K562 (cell line): ENCODE results near the gene TSHR. TPM values are rescaled to one million over a fixed set of nuclear protein-coding genes. Genes with fewer than 3 reads are reported as not detected.

Experiments used
- ATAC-seq: fragments of 200-7000 bp; cut with Tn5 transposase; 3 replicates; pipeline ENCODE4 v1.9.1; 2020; ENCODE audit warnings: moderate library complexity
- BruUV-seq: library from RNA; stranded (reverse); fragments of 400-500 nt; replicated peaks from 2 replicates; lab custom pipeline; 2021; lab: Mats Ljungman, UMichigan
- CTCF ChIA-PET: fragments of 300-600 bp; formaldehyde crosslinking; extraction: SDS; loops from one replicate; lab custom pipeline; 2021; ENCODE audit warnings: low intra/inter-chr PET ratio; lab: Yijun Ruan, JAX
- POLR2A ChIA-PET: fragments of 300-600, 350-650 bp; sonication (Branson Sonifier 250); formaldehyde crosslinking; extraction: SDS; loops from one replicate; lab custom pipeline; 2021; ENCODE audit warnings: antibody characterized with exemption, inconsistent platforms; lab: Yijun Ruan, JAX
- DNase-seq, 4 experiments: peaks; one replicate each; pipeline versions ENCODE4 v3.0.0 to v3.0.0-alpha.2; 2011 to 2018; ENCODE audit warnings: low spot score in 3 of 4, mixed read lengths in 3 of 4; ENCODE audit errors: extremely low read depth in 1 of 4
- FAIRE-seq: peaks from 2 replicates; lab custom pipeline; 2011; peaks lifted over from hg19 to GRCh38; lab: Jason Lieb, UNC
- H2AFZ ChIP-seq: 2 replicates; pipeline ENCODE4 v1.6.0; 2011; ENCODE audit warnings: low read depth, low read length, control low read depth, inconsistent platforms
- H3K27ac ChIP-seq: fragments of 200-600 bp; 3 replicates; pipeline ENCODE4 v1.8.0; 2011; ENCODE audit warnings: low read depth, mild to moderate bottlenecking, control low read depth, inconsistent platforms, low read length, moderate library complexity, mixed read lengths; ENCODE audit errors: extremely low read depth
- H3K27me3 ChIP-seq, 2 experiments: fragments of 300-600 bp in 1 of 2; 2 replicates in 1 of 2; 3 replicates in 1 of 2; pipeline versions ENCODE4 v1.6.0 to v1.8.0; 2011; ENCODE audit warnings: inconsistent platforms in 2 of 2, low read length in 2 of 2, mild to moderate bottlenecking in 1 of 2, mixed read lengths in 1 of 2, moderate library complexity in 1 of 2; ENCODE audit not compliant: control insufficient read depth in 2 of 2, insufficient read depth in 2 of 2
- H3K36me3 ChIP-seq: fragments of 300-600 bp; 3 replicates; pipeline ENCODE4 v1.8.0; 2011; ENCODE audit warnings: mild to moderate bottlenecking, low read length, inconsistent platforms; ENCODE audit not compliant: control insufficient read depth, insufficient read depth
- H3K4me1 ChIP-seq, 2 experiments: fragments of 200-600 bp in 1 of 2; replicated peaks in 1 of 2; 2 replicates in 1 of 2; 3 replicates in 1 of 2; pipeline versions ENCODE4 v1.5.1 to v1.8.0; 2011; ENCODE audit warnings: inconsistent platforms in 2 of 2, low read length in 2 of 2, mild to moderate bottlenecking in 1 of 2, mixed read lengths in 1 of 2, moderate library complexity in 1 of 2; ENCODE audit not compliant: control insufficient read depth in 2 of 2, insufficient read depth in 2 of 2
- H3K4me2 ChIP-seq: 2 replicates; pipeline ENCODE4 v1.6.1; 2011; ENCODE audit warnings: low read length, control low read depth, inconsistent platforms, mixed read lengths; ENCODE audit not compliant: insufficient read depth
- H3K4me3 ChIP-seq: fragments of 200-600 bp; sonication (generic), shearing (Covaris generic); 2 replicates; pipeline ENCODE4 v1.5.1; 2016; ENCODE audit warnings: control low read depth, inconsistent platforms
- H3K79me2 ChIP-seq: fragments of 200-600 bp; 3 replicates; pipeline ENCODE4 v1.8.0; 2011; ENCODE audit warnings: low read length, inconsistent platforms; ENCODE audit not compliant: control insufficient read depth, insufficient read depth
- H3K9ac ChIP-seq, 2 experiments: 2 replicates each; pipeline versions ENCODE4 v1.6.0 to v1.6.1; 2011; ENCODE audit warnings: low read depth in 2 of 2, low read length in 2 of 2, control low read depth in 1 of 2, inconsistent platforms in 1 of 2, mild to moderate bottlenecking in 1 of 2, mixed read lengths in 1 of 2; ENCODE audit not compliant: insufficient read depth in 1 of 2
- H3K9me1 ChIP-seq: one replicate; pipeline ENCODE4 v1.6.0; 2011; ENCODE audit warnings: inconsistent platforms, mild to moderate bottlenecking, low read length, moderate library complexity; ENCODE audit not compliant: control insufficient read depth, insufficient read depth
- H3K9me3 ChIP-seq: replicated peaks from 2 replicates; pipeline ENCODE4 v1.5.1; 2011; ENCODE audit warnings: low read depth, low read length, inconsistent platforms; ENCODE audit not compliant: control insufficient read depth, insufficient read depth
- H4K20me1 ChIP-seq: replicated peaks from 2 replicates; pipeline ENCODE4 v1.6.1; 2011; ENCODE audit warnings: low read length, inconsistent platforms, mixed read lengths; ENCODE audit not compliant: control insufficient read depth, insufficient read depth
- BRD9 ChIP-seq: fragments of 450-650 bp; IDR thresholded peaks from 2 replicates; pipeline ENCODE4 v1.6.1; 2018; ENCODE audit warnings: low read depth; ENCODE audit not compliant: partially characterized antibody
- FOSL1 ChIP-seq: fragments of 200-800 bp; sonication (Bioruptor generic); conservative IDR thresholded peaks from 2 replicates; pipeline ENCODE4 v1.6.1; 2016; ENCODE audit warnings: missing genetic modification characterization, missing compliant biosample characterization
- PHB2 ChIP-seq: fragments of 450-650 bp; IDR thresholded peaks from 2 replicates; pipeline ENCODE4 v1.6.1; 2017; ENCODE audit warnings: low read depth
- ZNF518B ChIP-seq: fragments of 250-450 bp; sonication (Bioruptor Pico); IDR thresholded peaks from 2 replicates; pipeline ENCODE4 v1.5.0; 2021; ENCODE audit warnings: mild to moderate bottlenecking, moderate library complexity
- WGBS: fragments of 100-300 bp; shearing (Covaris generic); methylation state at CpG from one replicate; pipeline ENCODE4 v1.1.6; 2016; ENCODE audit warnings: low coverage, mixed read lengths; ENCODE audit not compliant: insufficient coverage; ENCODE audit errors: missing lambda C conversion rate; 5-methylcytosine and 5-hydroxymethylcytosine counted together
- in situ Hi-C: fragments of 300-500 bp; cut with MboI; formaldehyde crosslinking; loops from 4 replicates; pipeline ENCODE4 v1.15.0; 2018; ENCODE audit warnings: inconsistent platforms, mixed read lengths
- intact Hi-C: fragments of 100-400 bp; cut with micrococcal nuclease; formaldehyde crosslinking; loops from 2 replicates; pipeline ENCODE4 v1.14.2; 2022
- polyA plus RNA-seq, 8 experiments: library from polyadenylated mRNA; depleted of rRNA in 4 of 8; stranded (reverse) in 5 of 8; unstranded in 3 of 8; fragments of >200 nt; fragmentation: Nextera tagmentation in 2 of 8; fragmentation: Illumina TruSeq in 1 of 8; extraction: Ambion mirVana in 2 of 8; extraction: Trizol in 1 of 8; gene quantifications; 2 replicates each; pipeline versions ENCODE4 v1.2.1 to v1.2.3, GENCODE V29; 2011 to 2014; ENCODE audit warnings: inconsistent platforms in 1 of 8, missing spikeins in 1 of 8
- total RNA-seq, 7 experiments: library from RNA; depleted of rRNA in 6 of 7; stranded (reverse); fragments of >200 nt in 6 of 7; fragmentation: Illumina TruSeq in 2 of 7; extraction: Trizol in 2 of 7; gene quantifications; 2 replicates each; pipeline versions ENCODE4 v1.2.1 to v1.2.3, GENCODE V29; 2011 to 2021; ENCODE audit warnings: low replicate concordance in 1 of 7

Gene TSHR
- total and polyA plus RNA-seq, 9 of the 15 experiments (the other 6 are each of a cell fraction or from before 2014, with no cell fraction given), result 0.01 to 0.10 TPM; not detected in 7

DNA sequence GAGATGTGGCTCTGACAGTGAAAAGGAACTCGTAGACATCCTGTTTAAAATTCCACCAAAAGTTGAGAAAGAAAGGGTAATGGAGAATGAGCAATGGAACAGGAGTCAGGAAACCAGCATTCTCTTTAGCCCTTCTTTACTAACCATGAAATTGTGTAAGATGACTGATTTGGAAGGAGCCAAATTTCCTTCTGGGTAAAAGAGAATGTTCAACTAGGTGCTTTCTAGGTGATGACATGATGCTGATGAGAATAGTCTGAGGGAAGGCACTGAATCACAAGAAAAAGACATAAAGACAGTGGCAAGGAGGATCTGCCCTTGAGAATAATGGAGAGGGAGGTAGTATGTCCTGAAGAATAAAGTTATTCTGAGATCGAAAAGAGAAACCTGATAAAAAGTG, 2.2 kb downstream of the TSHR start (continued):
- TF ChIP-seq BRD9 (no peak), ZNF518B (CRISPR knock-in tag) (no peak), FOSL1 (tag) (no peak)

- intact Hi-C loops, result loop anchor here (10.0 kb wide), 1 partner anchor 307 kb away; no protein-coding TSS in a partner anchor
- no peak for TF ChIP-seq PHB2
- Histone ChIP-seq H3K27ac (no peak overlapping the region), H3K4me2 (no peak overlapping the region), H3K9me1 (no peaks in the 10 kb centered on the region), H3K27me3 (peaks cover 0 to 5% of the 10 kb centered on the region in 2 experiments; a peak in 1 of 5 replicates), H3K79me2 (no peaks in the 10 kb centered on the region), H3K9ac (no peak overlapping the region), H3K9me3 (no peaks in the 10 kb centered on the region), H4K20me1 (no peaks in the 10 kb centered on the region), H2AFZ (no peak overlapping the region), H3K4me1 (peaks cover 0 to 9% of the 10 kb centered on the region in 2 experiments; a peak in 3 of 5 replicates), H3K36me3 (no peaks in the 10 kb centered on the region), H3K4me3 (no peak overlapping the region)
- no peak for FAIRE-seq
- ChIA-PET CTCF (no interaction called here), POLR2A (interaction anchor here (0.6 kb wide), 1 partner anchor 31 kb away, joined by 3 read pairs; no protein-coding TSS in a partner anchor)
- DNase-seq, result no peak
- in situ Hi-C loops, result loop anchor here (5.0 kb wide), 1 partner anchor 104 kb away; no protein-coding TSS in a partner anchor
- WGBS, result 0% methylated on average over 2 of the region's 2 CpGs
- no peak for ATAC-seq
- BruUV-seq, result no TSS peak
Measured at GRCh38 chr14:80958226-80958625, 2.8 kb downstream of the TSHR start.
